Vagina (tissue), 2 donors: ENCODE results near the gene GLI1. TPM values are rescaled to one million over a fixed set of nuclear protein-coding genes. Genes with fewer than 3 reads are reported as not detected.

ENCODE experiments used
- DNase-seq, 2 donors: peaks; one replicate each; pipeline ENCODE4 v3.0.0-alpha.2; 2017; ENCODE audit errors: extremely low spot score in 2 of 2
- H3K27ac ChIP-seq: fragments of 200-600 bp; sonication (generic); one replicate; pipeline ENCODE4 v1.5.1; 2019
- H3K27me3 ChIP-seq: fragments of 200-600 bp; sonication (generic); one replicate; pipeline ENCODE4 v1.5.1; 2019
- H3K36me3 ChIP-seq, 2 donors: fragments of 200-600 bp; sonication (generic); one replicate each; pipeline ENCODE4 v1.5.1; 2017 to 2019
- H3K4me1 ChIP-seq: fragments of 200-600 bp; sonication (generic); one replicate; pipeline ENCODE4 v1.5.1; 2019
- H3K4me3 ChIP-seq, 2 donors: fragments of 200-600 bp; sonication (generic); 1 replicate in 1 of 2; 2 replicates in 1 of 2; pipeline ENCODE4 v1.5.1; 2016 to 2019
- H3K9me3 ChIP-seq: fragments of 200-600 bp; sonication (generic); one replicate; pipeline ENCODE4 v1.5.1; 2019
- CTCF ChIP-seq, 3 experiments: fragments of 450-650 bp in 2 of 3; fragments of 200-600 bp in 1 of 3; sonication (generic) in 1 of 3; IDR thresholded peaks; one replicate each; pipeline ENCODE4 v1.5.1; 2017 to 2019; ENCODE audit warnings: antibody characterized with exemption in 3 of 3, mild to moderate bottlenecking in 2 of 3, moderate library complexity in 2 of 3
- POLR2A ChIP-seq, 2 donors: fragments of 450-650 bp; IDR thresholded peaks; one replicate each; pipeline ENCODE4 v1.6.1; 2017; ENCODE audit warnings: antibody characterized with exemption in 2 of 2, mild to moderate bottlenecking in 2 of 2, moderate library complexity in 2 of 2
- POLR2AphosphoS5 ChIP-seq, 2 donors: sonication (generic); formaldehyde crosslinking; IDR thresholded peaks; one replicate each; pipeline ENCODE4 v1.9.0; 2017; ENCODE audit warnings: antibody characterized with exemption in 2 of 2, mild to moderate bottlenecking in 2 of 2, low read depth in 1 of 2; ENCODE audit not compliant: insufficient read depth in 1 of 2
- intact Hi-C: fragments of 100-400 bp; cut with DNase I; formaldehyde crosslinking; loops from one replicate; pipeline ENCODE4 v1.15.1; 2023
- total RNA-seq: library from RNA; depleted of rRNA; stranded (reverse); fragments of >200 nt; gene quantifications from one replicate; pipeline ENCODE4 v1.2.3, GENCODE V29; 2016

The GLI1 gene
- total RNA-seq, 1 donor from 2014 or later, result 0.25 TPM

DNA sequence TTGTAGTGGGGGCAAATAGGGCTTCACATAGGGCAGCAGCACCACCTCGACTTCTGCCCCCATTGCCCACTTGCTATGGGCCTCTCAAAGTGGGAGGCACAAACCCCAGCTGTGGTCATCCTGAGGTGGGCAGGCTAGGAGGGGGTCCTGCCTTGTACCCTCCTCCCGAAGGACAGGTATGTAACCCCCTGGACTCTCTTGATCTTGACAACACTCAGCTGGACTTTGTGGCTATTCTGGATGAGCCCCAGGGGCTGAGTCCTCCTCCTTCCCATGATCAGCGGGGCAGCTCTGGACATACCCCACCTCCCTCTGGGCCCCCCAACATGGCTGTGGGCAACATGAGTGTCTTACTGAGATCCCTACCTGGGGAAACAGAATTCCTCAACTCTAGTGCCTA, 12.1 kb downstream of the GLI1 start:
- no peaks in the 10 kb centered on the region for H3K36me3 ChIP-seq
- TF ChIP-seq POLR2A (IDR thresholded peaks at IDR 0.05) (no peak), CTCF (IDR thresholded peaks at IDR 0.05) (no peak), POLR2AphosphoS5 (IDR thresholded peaks at IDR 0.05; ENCODE audit: insufficient read depth in 1 of 2, low read depth in 1 of 2) (no peak)

GRCh38 chr12:57472391-57472790, 12.8 kb downstream of the GLI1 start:
- H3K9me3 ChIP-seq, result no peaks in the 10 kb centered on the region
- TF ChIP-seq CTCF (IDR thresholded peaks at IDR 0.05), result no peak
- no peak for TF ChIP-seq POLR2AphosphoS5 (IDR thresholded peaks at IDR 0.05; ENCODE audit: insufficient read depth in 1 of 2, low read depth in 1 of 2)
- no peak for TF ChIP-seq POLR2A (IDR thresholded peaks at IDR 0.05)
- no peaks in the 10 kb centered on the region for H3K36me3 ChIP-seq
- H3K4me3 ChIP-seq, result no peak overlapping the region
- intact Hi-C loops, result no loop called here
- H3K27ac ChIP-seq, result no peak overlapping the region
- no peak for DNase-seq
- H3K4me1 ChIP-seq, result peaks cover 18% of the 10 kb centered on the region
- H3K27me3 ChIP-seq, result peaks cover 12% of the 10 kb centered on the region

More for the DNA sequence above, 12.1 kb downstream of the GLI1 start:
- H3K9me3 ChIP-seq, result no peaks in the 10 kb centered on the region
- H3K4me1 ChIP-seq, result peaks cover 18% of the 10 kb centered on the region
- no peak for DNase-seq
- peaks cover 12% of the 10 kb centered on the region for H3K27me3 ChIP-seq
- H3K4me3 ChIP-seq, result no peak overlapping the region
- intact Hi-C loops, result no loop called here
- no peak overlapping the region for H3K27ac ChIP-seq

DNA sequence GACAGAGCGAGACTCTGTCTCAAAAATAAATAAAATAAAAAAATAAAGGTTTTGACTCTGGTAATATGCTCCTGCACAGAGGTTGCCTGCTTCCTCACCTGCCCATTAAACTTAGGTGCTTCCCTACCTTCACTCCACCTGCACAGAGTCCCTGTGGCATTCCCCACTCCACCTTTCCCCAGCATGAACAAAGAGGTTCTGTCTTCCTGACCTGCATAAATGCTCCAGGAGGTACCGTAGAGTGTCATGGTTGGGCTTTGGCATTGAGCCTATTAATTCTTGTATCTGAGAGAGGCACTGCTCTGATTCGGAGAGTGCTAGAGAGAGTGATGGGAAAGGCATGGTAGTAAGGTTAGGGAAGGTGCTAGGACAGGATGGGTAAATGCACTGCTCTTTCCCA, 13.8 kb downstream of the GLI1 start:
- H3K4me3 ChIP-seq, result no peak overlapping the region
- no peaks in the 10 kb centered on the region for H3K9me3 ChIP-seq
- no peak for DNase-seq
- H3K36me3 ChIP-seq, result no peaks in the 10 kb centered on the region
- intact Hi-C loops, result no loop called here
- no peak for TF ChIP-seq POLR2AphosphoS5 (IDR thresholded peaks at IDR 0.05; ENCODE audit: insufficient read depth in 1 of 2, low read depth in 1 of 2)
- no peak overlapping the region for H3K27ac ChIP-seq
- H3K27me3 ChIP-seq, result peaks cover 12% of the 10 kb centered on the region
- peaks cover 18% of the 10 kb centered on the region for H3K4me1 ChIP-seq

DNA sequence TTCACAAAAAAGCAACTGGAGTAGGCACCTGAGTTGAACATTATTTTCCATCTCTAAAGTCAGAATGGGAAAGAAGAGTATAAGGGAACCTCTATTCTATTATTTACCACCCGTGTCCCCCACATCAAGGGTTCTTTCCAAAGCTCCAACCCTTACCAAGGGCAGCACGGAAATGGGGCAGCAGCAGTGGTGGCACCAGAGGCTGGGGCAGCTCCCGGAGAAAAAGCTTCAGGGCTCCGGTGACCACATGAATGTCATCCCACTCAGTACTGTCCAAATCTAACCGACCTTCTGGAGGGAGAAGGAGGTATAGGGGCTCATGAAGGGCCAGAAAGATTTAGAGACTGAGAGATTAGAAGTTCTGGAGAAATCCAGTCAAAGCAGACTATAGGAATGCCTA, 14.3 kb downstream of the GLI1 start:
- H3K36me3 ChIP-seq, result no peaks in the 10 kb centered on the region
- H3K27me3 ChIP-seq, result peaks cover 12% of the 10 kb centered on the region
- no peak overlapping the region for H3K27ac ChIP-seq
- intact Hi-C loops, result no loop called here
- DNase-seq, result no peak
- H3K4me3 ChIP-seq, result no peak overlapping the region
- no peaks in the 10 kb centered on the region for H3K9me3 ChIP-seq
- H3K4me1 ChIP-seq, result peaks cover 18% of the 10 kb centered on the region
- TF ChIP-seq CTCF (IDR thresholded peaks at IDR 0.05), result no peak
- no peak for TF ChIP-seq POLR2AphosphoS5 (IDR thresholded peaks at IDR 0.05; ENCODE audit: insufficient read depth in 1 of 2, low read depth in 1 of 2)

DNA sequence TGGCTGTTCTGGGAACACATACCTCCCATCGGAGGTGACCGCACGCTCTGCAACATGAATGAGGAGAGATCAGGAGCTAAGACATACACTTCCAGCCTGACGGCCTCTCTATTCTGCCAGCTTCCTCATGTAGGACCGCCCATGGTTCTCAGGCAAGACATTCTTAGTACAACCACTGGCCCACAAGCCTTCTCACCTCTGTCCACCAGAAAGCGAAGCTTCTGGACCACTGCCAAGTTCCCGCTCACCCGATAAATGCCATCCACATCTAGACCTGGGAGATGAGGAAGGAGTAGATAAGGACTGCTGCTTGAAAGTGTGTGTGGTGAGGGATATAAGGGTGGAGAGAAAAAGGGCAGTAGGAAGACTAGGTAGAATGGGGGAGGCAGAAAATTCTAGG, 14.8 kb downstream of the GLI1 start:
- intact Hi-C loops, result no loop called here
- Histone ChIP-seq H3K27me3 (peaks cover 12% of the 10 kb centered on the region), H3K4me1 (peaks cover 18% of the 10 kb centered on the region), H3K9me3 (no peaks in the 10 kb centered on the region), H3K36me3 (no peaks in the 10 kb centered on the region), H3K27ac (no peak overlapping the region), H3K4me3 (no peak overlapping the region)
- TF ChIP-seq CTCF (IDR thresholded peaks at IDR 0.05) (no peak), POLR2AphosphoS5 (IDR thresholded peaks at IDR 0.05; ENCODE audit: insufficient read depth in 1 of 2, low read depth in 1 of 2) (no peak), POLR2A (IDR thresholded peaks at IDR 0.05) (no peak)
- DNase-seq, result no peak

DNA sequence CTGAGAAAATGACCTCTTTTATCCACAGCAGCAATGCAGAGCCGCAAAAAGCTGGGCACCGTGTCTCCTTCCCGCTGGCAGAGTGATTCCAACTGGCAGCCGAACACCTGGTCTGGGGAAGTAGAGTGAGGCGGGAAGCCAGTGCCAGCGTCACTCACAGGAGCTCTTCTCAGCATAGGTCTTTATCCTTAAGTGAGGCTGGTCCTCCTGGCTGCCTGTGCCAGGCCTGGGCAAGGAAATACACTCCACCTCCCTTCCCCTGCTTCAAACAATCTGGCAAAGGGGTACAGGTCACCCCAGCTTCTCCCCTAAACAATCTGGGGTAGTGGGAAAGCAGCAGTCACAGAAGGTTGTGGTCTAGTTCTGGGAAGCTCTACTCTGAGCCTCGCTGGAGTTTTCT, 15.3 kb downstream of the GLI1 start:
- Histone ChIP-seq H3K4me3 (peak overlapping the region in 1 of 2 donors; percentile 34), H3K36me3 (no peaks in the 10 kb centered on the region), H3K27ac (no peak overlapping the region), H3K27me3 (peaks cover 12% of the 10 kb centered on the region), H3K4me1 (peaks cover 18% of the 10 kb centered on the region), H3K9me3 (no peaks in the 10 kb centered on the region)
- TF ChIP-seq POLR2A (IDR thresholded peaks at IDR 0.05), result no peak
- TF ChIP-seq POLR2AphosphoS5 (IDR thresholded peaks at IDR 0.05; ENCODE audit: insufficient read depth in 1 of 2, low read depth in 1 of 2), result no peak
- no peak for TF ChIP-seq CTCF (IDR thresholded peaks at IDR 0.05)
- intact Hi-C loops, result no loop called here
- no peak for DNase-seq
